Mesenchymal stem cell (in vitro differentiated cells and primary cell): ENCODE measurements around the gene MT4.

ENCODE experiments used
- DNase-seq: peaks from one replicate; pipeline ENCODE4 v3.0.0-alpha.2; 2013
- H2AFZ ChIP-seq: one replicate; pipeline ENCODE4 v1.6.1; 2013; ENCODE audit warnings: low read depth, mild to moderate bottlenecking, control low read depth, inconsistent platforms, low read length, moderate library complexity
- H2AK5ac ChIP-seq: 2 replicates; pipeline ENCODE4 v1.6.1; 2013; ENCODE audit warnings: low read length, moderate library complexity, mild to moderate bottlenecking, inconsistent platforms; ENCODE audit not compliant: severe bottlenecking
- H2BK120ac ChIP-seq: one replicate; pipeline ENCODE4 v1.6.1; 2013; ENCODE audit warnings: low read depth, mild to moderate bottlenecking, inconsistent platforms, low read length, moderate library complexity
- H2BK12ac ChIP-seq, 2 experiments: one replicate each; pipeline ENCODE4 v1.6.1; 2013; ENCODE audit warnings: inconsistent platforms in 2 of 2, low read length in 2 of 2, mild to moderate bottlenecking in 2 of 2, moderate library complexity in 2 of 2, control low read depth in 1 of 2
- H2BK15ac ChIP-seq: one replicate; pipeline ENCODE4 v1.6.1; 2013; ENCODE audit warnings: mild to moderate bottlenecking, low read depth, inconsistent platforms; ENCODE audit not compliant: poor library complexity, severe bottlenecking
- H2BK5ac ChIP-seq: 2 replicates; pipeline ENCODE4 v1.6.1; 2013; ENCODE audit warnings: low read depth, mild to moderate bottlenecking, low read length, control low read depth, inconsistent platforms; ENCODE audit not compliant: poor library complexity, severe bottlenecking
- H3K14ac ChIP-seq, 2 experiments: one replicate each; pipeline ENCODE4 v1.6.1; 2013; ENCODE audit warnings: inconsistent platforms in 2 of 2, low read length in 2 of 2, control low read depth in 1 of 2, mild to moderate bottlenecking in 1 of 2, moderate library complexity in 1 of 2
- H3K18ac ChIP-seq, 2 experiments: one replicate each; pipeline ENCODE4 v1.6.1; 2013; ENCODE audit warnings: inconsistent platforms in 2 of 2, low read length in 2 of 2, control low read depth in 1 of 2, low read depth in 1 of 2, mild to moderate bottlenecking in 1 of 2
- H3K23ac ChIP-seq, 2 experiments: one replicate each; pipeline ENCODE4 v1.6.1; 2013; ENCODE audit warnings: inconsistent platforms in 2 of 2, low read length in 2 of 2, mild to moderate bottlenecking in 2 of 2, moderate library complexity in 2 of 2, control low read depth in 1 of 2
- H3K27ac ChIP-seq: 2 replicates; pipeline ENCODE4 v1.5.1; 2013; ENCODE audit warnings: mild to moderate bottlenecking, moderate library complexity, low read length, control low read depth, inconsistent platforms; ENCODE audit not compliant: poor library complexity, severe bottlenecking
- H3K27me3 ChIP-seq, 2 experiments: 2 replicates each; pipeline versions ENCODE4 v1.6.1 to v1.7.0; 2013; ENCODE audit warnings: low read length in 2 of 2, mild to moderate bottlenecking in 2 of 2, moderate library complexity in 2 of 2, control low read depth in 1 of 2, inconsistent platforms in 1 of 2; ENCODE audit not compliant: control insufficient read depth in 1 of 2, insufficient read depth in 1 of 2
- H3K36me3 ChIP-seq, 2 experiments: 2 replicates each; pipeline versions ENCODE4 v1.6.1 to v1.7.0; 2013; ENCODE audit warnings: low read length in 2 of 2, control low read depth in 1 of 2, inconsistent platforms in 1 of 2, low read depth in 1 of 2, mild to moderate bottlenecking in 1 of 2; ENCODE audit not compliant: insufficient read depth in 2 of 2, control insufficient read depth in 1 of 2
- H3K4ac ChIP-seq, 2 experiments: one replicate each; pipeline ENCODE4 v1.6.1; 2013; ENCODE audit warnings: inconsistent platforms in 2 of 2, low read length in 2 of 2, mild to moderate bottlenecking in 2 of 2, moderate library complexity in 2 of 2, control low read depth in 1 of 2, low read depth in 1 of 2
- H3K4me1 ChIP-seq: 2 replicates; pipeline ENCODE4 v1.6.1; 2013; ENCODE audit warnings: low read depth, low read length, control low read depth; ENCODE audit not compliant: control insufficient read depth, insufficient read depth
- H3K4me2 ChIP-seq: 2 replicates; pipeline ENCODE4 v1.6.1; 2013; ENCODE audit warnings: low read length, mild to moderate bottlenecking, inconsistent platforms; ENCODE audit not compliant: poor library complexity, severe bottlenecking
- H3K4me3 ChIP-seq, 2 experiments: 2 replicates each; pipeline versions ENCODE4 v1.5.1 to v1.7.0; 2013; ENCODE audit warnings: low read length in 2 of 2, mild to moderate bottlenecking in 2 of 2, control low read depth in 1 of 2, low read depth in 1 of 2; ENCODE audit not compliant: insufficient read depth in 1 of 2
- H3K79me1 ChIP-seq: replicated peaks from 2 replicates; pipeline ENCODE4 v1.6.1; 2013; ENCODE audit warnings: mild to moderate bottlenecking, control low read depth, low read length, inconsistent platforms; ENCODE audit not compliant: poor library complexity, severe bottlenecking
- H3K9ac ChIP-seq: 2 replicates; pipeline ENCODE4 v1.7.0; 2013; ENCODE audit warnings: mild to moderate bottlenecking, low read length, moderate library complexity
- H3K9me3 ChIP-seq: 2 replicates; pipeline ENCODE4 v1.7.0; 2013; ENCODE audit warnings: mild to moderate bottlenecking, low read length; ENCODE audit not compliant: control insufficient read depth
- H4K8ac ChIP-seq: one replicate; pipeline ENCODE4 v1.6.1; 2013; ENCODE audit warnings: inconsistent platforms, mild to moderate bottlenecking, low read length, moderate library complexity
- H4K91ac ChIP-seq: one replicate; pipeline ENCODE4 v1.6.1; 2013; ENCODE audit warnings: mild to moderate bottlenecking, low read length, inconsistent platforms
- WGBS: methylation state at CpG from one replicate; pipeline ENCODE4 v1.1.7; 2013; ENCODE audit warnings: mixed read lengths; 5-methylcytosine and 5-hydroxymethylcytosine counted together

Gene MT4

DNA sequence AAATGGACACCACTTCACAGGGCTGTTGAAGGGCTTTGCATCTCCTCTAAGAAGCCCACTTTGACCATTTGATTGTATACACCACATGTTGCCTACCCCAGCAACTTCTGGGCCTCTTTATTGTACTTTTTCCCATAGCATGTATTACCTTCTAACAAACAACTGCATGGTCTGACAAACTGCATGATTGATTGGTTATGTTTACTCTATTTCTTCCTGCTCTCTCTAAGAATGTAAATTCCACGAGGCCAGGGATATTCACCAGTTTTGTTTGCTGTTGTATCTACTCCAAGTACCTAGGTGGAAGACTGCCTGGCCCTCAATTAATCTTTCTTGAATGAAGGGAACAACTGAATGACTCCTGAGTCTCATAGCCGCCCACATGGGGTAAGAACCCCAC is 22.8 kb upstream of the MT4 start:
- Histone ChIP-seq H2AK5ac (no peak overlapping the region), H3K23ac (no peak overlapping the region), H3K4me3 (no peak overlapping the region)

GRCh38 chr16:56547120-56547948 is 17.5 kb upstream of the MT4 start:
- Histone ChIP-seq H3K18ac (peak overlapping the region in 1 of 2 experiments; percentile 73), H3K36me3 (no peaks in the 10 kb centered on the region), H3K9me3 (no peaks in the 10 kb centered on the region), H3K4me3 (no peak overlapping the region), H3K79me1 (no peaks in the 10 kb centered on the region), H3K14ac (peak overlapping the region in 1 of 2 experiments; percentile 84), H3K4me1 (peaks cover 1% of the 10 kb centered on the region), H2BK5ac (no peak overlapping the region), H3K27ac (no peak overlapping the region), H2BK12ac (peak overlapping the region; percentile 38 to 81), H4K91ac (peak overlapping the region; percentile 85), H3K4me2 (no peak overlapping the region), H2BK15ac (no peak overlapping the region), H2AK5ac (no peak overlapping the region), H2AFZ (no peak overlapping the region), H4K8ac (peak overlapping the region; percentile 70), H2BK120ac (no peak overlapping the region), H3K23ac (no peak overlapping the region), H3K4ac (peak overlapping the region; percentile 57 to 75), H3K27me3 (peaks cover 0 to 18% of the 10 kb centered on the region in 2 experiments), H3K9ac (no peak overlapping the region)
- peak; percentile 80 for DNase-seq
- 32% methylated on average over 11 of the region's 12 CpGs for WGBS

More for the DNA sequence above, 22.8 kb upstream of the MT4 start:
- Histone ChIP-seq H4K8ac (no peak overlapping the region), H3K27ac (no peak overlapping the region), H2BK15ac (no peak overlapping the region), H3K14ac (no peak overlapping the region), H3K4me2 (no peak overlapping the region), H3K4ac (no peak overlapping the region), H2BK5ac (no peak overlapping the region), H3K18ac (no peak overlapping the region), H2BK12ac (no peak overlapping the region), H2AFZ (no peak overlapping the region), H4K91ac (no peak overlapping the region), H3K79me1 (no peaks in the 10 kb centered on the region), H3K4me1 (peaks cover under 1% of the 10 kb centered on the region), H2BK120ac (no peak overlapping the region), H3K36me3 (no peaks in the 10 kb centered on the region), H3K9ac (no peak overlapping the region), H3K9me3 (no peaks in the 10 kb centered on the region), H3K27me3 (peaks cover 7 to 13% of the 10 kb centered on the region in 2 experiments)
- WGBS = 14% methylated on average over 1 of the region's 2 CpGs
- no peak for DNase-seq

GRCh38 chr16:56547949-56548567 is 16.8 kb upstream of the MT4 start:
- Histone ChIP-seq H3K14ac (no peak overlapping the region), H3K9me3 (no peaks in the 10 kb centered on the region), H3K27ac (no peak overlapping the region), H2BK15ac (no peak overlapping the region), H3K79me1 (no peaks in the 10 kb centered on the region), H3K4ac (peak overlapping the region in 1 of 2 experiments; percentile 43), H3K4me2 (no peak overlapping the region), H2BK5ac (no peak overlapping the region), H2BK120ac (peak overlapping the region; percentile 21), H4K91ac (no peak overlapping the region), H2AK5ac (no peak overlapping the region), H3K23ac (no peak overlapping the region), H3K36me3 (no peaks in the 10 kb centered on the region), H3K4me3 (no peak overlapping the region), H3K18ac (no peak overlapping the region), H3K4me1 (peaks cover 1% of the 10 kb centered on the region), H3K27me3 (peaks cover 0 to 19% of the 10 kb centered on the region in 2 experiments), H4K8ac (peak overlapping the region; percentile 19), H2AFZ (no peak overlapping the region), H2BK12ac (peak overlapping the region in 1 of 2 experiments; percentile 15), H3K9ac (no peak overlapping the region)
- WGBS = 82% methylated on average over 4 of the region's 4 CpGs
- peak; percentile 6 for DNase-seq

GRCh38 chr16:56549161-56549560 is 15.7 kb upstream of the MT4 start:
- Histone ChIP-seq H3K18ac (no peak overlapping the region), H3K4me1 (peaks cover 1% of the 10 kb centered on the region), H4K8ac (no peak overlapping the region), H3K27me3 (peaks cover 0 to 30% of the 10 kb centered on the region in 2 experiments), H2BK15ac (no peak overlapping the region), H2AFZ (no peak overlapping the region), H2BK120ac (no peak overlapping the region), H3K27ac (no peak overlapping the region), H3K4me3 (no peak overlapping the region), H2BK5ac (no peak overlapping the region), H3K14ac (no peak overlapping the region), H3K4ac (no peak overlapping the region), H3K23ac (no peak overlapping the region), H3K9me3 (no peaks in the 10 kb centered on the region), H2AK5ac (no peak overlapping the region), H3K36me3 (no peaks in the 10 kb centered on the region), H2BK12ac (no peak overlapping the region), H4K91ac (no peak overlapping the region), H3K79me1 (no peaks in the 10 kb centered on the region), H3K9ac (no peak overlapping the region), H3K4me2 (no peak overlapping the region)
- DNase-seq = no peak
